NCI-H345 treated with DMSO at 0.1 percent for 48 hours (cell line): ENCODE data around the gene CSH1.
"Not testable (repeated sequence)": the region's sequence is repeated elsewhere in the genome, so short reads cannot be mapped to it uniquely, and the experiment has no call there.

Source experiments
- DNase-seq: peaks from one replicate; lab custom pipeline; 2025; ENCODE audit not compliant: unreplicated experiment; lab: John Stamatoyannopoulos, UW

The CSH1 gene

DNA sequence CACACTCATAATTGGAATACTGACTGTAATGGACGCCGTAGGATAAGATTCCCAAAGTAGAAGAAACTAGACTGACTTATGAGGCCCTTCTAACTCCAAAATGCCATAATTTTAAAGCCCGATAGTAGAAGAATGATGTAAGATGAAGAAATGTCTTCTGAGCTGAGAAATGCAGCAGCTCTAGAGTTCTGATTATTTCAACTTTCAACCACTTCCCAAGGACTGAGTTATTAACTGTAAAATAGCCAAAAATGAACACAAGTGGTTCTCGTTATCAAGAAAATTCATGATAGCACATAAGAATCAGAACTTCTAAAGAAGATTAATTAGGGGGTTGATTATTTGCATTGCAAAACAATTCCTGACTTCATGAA, 26.1 kb downstream of the CSH1 start:
- not testable (repeated sequence) for DNase-seq

DNA sequence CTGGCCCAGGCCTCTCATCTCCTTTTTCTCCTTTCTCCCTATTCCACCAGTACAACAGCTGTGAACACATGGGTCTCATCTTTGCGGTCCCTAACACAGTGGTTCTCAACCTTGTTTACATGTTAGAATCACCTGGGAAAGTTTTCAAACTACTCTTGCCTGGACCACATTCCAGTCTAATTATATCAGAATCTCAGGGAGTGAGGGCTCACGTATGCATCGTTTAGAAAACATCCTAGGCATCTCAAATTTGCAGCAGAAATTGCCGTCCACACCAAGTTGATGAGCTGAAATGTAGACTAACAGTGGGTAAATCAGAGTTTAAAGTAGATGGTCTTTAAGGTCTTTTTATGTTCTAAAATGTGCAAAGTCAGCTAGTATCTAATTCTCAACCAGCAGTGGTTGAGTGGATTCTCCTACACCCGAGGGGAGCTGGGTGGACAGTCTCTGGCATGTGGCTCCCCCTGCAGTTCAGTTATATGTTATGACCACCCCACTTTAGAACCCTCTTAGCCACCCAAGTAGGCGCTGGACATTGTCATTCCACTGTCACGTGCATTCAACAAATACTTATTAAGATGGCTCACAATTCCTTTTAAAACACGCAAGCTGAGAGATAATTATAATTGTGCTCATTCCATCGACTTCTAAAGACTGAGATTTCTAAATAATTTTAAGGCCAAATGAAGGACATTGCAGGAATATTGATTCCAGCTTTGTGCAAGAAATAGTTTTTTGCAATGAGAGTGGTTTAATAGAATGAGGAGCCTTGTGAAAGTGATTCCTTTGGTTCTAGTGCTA, 26.7 kb downstream of the CSH1 start:
- not testable (repeated sequence) for DNase-seq

DNA sequence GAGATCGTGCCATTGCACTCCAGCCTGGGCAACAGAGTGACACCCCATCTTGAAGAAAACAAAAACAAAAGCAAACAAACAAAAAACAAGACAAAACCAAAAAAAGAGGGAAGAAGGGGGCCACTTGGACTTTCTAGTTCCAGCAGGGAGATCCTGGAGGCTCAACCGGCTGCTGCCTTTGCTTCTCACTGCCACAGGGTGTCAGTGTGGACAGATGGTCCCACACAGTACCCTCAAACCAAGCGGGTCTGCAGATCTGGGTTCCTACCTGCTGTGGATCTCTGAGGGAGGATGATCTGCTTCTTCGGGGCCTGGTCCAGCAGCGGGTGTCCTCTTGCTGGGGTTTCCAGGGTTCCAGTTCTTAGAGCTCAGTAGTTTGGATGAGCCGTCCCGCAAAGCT, 29.7 kb downstream of the CSH1 start:
- not testable (repeated sequence) for DNase-seq

DNA sequence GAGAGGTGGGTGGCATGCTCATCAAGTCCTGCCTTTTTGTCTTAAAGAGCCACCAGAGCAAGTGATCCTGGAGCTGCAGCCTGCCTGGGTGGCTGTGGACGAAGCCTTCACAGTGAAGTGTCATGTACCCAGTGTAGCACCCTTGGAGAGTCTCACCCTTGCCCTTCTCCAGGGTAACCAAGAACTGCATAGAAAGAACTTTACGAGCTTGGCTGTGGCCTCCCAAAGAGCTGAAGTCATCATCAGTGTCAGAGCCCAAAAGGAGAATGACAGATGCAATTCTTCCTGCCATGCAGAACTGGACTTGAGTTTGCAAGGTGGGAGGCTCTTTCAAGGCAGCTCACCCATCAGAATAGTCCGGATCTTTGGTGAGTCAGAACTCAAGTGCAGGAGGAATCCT, 37.1 kb downstream of the CSH1 start:
- no peak for DNase-seq

DNA sequence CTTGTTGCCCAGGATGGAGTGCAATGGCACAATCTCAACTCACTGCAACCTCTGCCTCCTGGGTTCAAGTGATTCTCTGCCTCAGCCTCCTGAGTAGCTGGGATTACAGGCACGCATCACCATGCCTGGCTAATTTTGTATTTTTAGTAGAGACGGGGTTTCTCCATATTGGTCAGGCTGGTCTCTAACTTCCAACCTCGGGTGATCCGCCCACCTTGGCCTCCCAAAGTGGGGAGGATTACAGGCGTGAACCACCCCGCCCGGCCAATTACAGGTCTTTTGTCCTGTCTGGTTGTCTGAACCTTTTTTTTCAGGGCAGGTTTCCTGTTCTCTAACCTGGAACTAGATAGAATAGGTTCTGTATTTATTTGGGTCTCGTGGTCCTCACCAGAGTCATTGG, 39.9 kb downstream of the CSH1 start:
- not testable (repeated sequence) for DNase-seq

DNA sequence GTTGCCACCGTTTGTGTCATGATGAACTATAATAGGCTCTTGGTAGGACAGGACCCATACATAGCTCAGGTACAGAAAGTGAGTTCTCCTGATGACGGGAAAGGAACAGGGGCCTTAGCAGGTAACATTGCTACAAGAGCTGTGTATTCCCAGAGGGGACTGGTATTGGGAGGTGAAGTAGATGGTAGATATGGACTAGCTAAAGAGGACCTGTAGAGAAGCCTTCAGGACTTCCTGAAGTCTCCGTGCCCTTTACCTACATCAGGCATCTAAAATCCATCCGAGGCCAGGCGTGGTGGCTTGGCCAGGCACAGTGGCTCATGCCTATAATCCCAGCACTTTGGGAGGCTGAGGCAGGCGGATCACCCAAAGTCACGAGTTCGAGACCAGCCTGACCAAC, 41.2 kb downstream of the CSH1 start:
- DNase-seq = no peak

DNA sequence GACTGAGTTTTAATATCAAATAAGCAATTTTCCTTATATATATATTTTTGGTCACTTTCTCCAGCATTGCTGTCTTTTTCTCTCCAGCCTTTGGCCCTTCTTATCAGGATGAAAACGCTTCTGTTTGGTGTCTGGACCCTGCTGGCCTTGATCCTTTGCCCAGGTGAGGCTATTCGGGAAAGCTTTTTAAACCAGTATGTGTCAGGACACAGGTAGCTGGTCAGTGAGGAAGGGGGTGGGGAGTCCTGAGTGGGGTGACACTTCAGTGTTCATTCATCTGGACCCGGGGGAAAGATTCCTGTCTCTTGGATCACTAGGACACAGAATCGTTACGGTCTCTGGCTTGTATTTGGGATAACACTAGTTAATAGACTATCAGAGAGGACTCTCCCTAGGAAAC, 41.7 kb downstream of the CSH1 start:
- DNase-seq = no peak

DNA sequence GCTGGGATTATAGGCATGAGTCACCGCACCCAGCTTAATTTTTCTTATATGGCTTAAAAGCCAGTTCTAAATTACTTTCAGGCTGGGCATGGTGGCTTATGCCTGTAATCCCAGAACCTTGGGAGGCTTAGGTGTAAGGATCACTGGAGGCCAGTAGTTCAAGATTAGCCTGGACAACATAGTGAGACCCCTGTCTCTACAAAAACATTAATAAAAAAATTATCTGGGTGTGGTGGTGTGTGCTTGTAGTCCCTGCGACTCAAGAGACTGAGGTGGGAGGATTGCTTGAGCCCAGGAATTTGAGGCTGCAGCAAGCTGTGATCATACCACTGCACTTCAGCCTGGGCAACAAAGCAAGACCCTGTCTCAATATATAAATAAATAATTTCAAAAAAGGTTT, 43.1 kb downstream of the CSH1 start:
- DNase-seq = no peak

DNA sequence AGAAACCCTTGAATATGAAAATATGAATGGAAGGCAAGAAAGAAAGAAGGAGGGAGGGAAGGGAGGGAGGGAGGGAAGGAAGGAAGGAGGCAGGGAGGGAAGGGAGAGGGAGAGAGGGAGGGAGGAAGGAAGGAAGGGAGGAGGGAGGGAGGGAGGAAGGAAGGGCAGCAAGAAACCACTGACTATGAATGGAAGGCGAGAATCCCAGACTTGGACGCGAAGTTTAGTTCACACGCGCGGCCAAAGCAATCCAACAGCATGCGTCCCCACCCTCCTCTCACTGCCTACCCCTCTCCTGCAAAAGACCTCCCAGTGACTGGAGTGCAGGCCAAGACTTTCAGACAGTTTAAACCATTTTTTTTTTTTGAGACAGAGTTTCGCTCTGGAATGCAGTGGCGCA, 46.0 kb downstream of the CSH1 start:
- no peak for DNase-seq

DNA sequence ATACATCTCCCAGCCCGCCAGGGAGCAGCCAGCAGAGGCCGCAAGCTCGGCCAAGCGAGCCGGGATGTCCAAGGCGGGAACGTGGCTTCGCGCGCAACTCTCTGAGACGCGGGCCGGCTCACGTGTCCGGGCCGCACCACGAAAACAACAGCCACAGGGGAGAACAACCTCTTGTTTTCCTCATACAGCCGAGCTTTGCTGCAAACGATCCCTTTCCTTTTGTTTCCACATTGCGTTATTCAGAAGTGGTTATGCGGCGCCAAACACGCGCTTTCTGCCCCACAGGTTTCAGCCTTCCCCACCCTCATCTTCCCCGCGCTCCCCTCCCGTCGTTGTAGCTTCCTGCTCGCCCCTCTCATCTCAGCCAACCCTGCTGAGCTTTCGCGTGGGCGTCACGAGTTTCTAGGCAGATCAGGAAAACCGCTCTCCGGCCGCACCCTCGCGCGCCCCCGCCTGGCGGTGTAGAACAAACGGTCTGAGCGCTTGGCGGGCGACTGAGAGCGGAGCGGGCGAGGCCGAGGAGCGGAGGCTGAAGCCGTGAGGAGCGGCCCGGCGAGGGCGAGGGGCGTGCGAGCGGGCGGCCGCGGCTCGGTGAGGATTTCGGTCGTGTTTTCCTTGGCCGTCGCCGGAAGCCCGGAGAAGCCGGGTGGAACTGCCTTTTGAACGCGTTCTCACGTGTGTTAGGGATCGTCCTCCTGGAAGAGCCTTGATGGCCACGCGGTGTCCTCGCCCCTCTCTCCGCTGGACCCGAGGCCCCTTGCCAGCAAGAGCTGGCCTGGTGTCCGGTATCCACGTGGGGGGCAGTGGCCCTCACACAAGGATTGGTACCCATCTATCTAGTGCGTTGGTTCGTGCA, 47.3 kb downstream of the CSH1 start:
- DNase-seq = no peak

DNA sequence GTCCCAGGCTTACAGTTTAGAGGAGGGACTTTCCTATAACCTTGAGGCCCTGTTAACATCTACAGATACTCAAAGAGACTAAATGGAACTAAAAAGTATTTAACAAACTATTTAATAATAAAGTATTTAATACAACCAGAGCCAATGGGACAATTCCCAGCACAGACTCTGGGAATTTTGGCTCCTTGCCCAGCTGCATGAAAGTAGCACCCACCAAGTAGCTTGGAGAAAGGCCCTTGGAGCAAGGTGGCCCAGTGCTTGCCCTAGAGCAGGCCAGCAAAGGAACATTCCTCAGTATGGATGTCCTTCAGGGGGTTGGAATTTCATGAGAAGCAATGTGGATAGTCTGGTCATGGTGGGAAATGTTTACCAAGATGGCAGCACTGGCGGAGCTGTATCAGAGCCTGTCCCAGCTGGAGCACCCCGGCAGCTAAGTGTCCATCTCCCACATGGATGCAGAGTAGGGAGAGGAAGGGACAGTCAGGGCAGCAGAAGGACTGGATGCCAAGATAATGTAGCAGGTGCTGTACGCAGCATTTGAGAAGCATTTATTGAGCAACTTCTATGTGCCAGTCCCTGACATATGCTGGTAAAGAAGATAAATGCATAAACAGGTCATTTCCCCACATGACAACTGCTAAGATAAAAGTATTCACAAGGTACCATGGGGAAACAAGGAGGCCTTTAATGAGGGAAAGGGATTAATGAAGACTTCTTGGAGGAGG, 48.7 kb downstream of the CSH1 start:
- DNase-seq = no peak

DNA sequence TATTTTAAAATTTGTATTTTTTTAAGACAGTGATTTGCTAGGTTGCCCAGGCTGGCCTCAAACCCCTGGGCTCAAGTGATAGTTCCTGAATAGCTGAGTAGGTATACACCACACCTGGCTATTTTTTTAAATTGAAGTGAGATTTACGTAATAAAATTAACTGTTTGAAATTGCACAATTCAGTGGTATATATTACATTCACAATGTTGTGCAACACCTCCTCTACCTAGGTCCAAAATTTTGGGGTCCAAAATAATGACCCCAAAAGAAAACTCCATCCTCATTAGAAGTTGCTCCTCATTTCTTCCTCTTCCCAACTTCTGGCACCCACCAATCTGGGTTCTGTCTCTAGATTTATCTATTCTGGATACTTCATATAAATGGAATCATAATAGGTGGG, 50.9 kb downstream of the CSH1 start:
- no peak for DNase-seq
